ENCODE data around the gene RELCH.
A peak's percentile ranks its signal among the peaks of the same experiment; 100 is the strongest.

The RELCH gene

GRCh38 chr18:62170857-62171256 lies 16.2 kb upstream of the RELCH start:
- no peak for TF ChIP-seq POLR2A (IDR thresholded peaks at IDR 0.05; ENCODE audit: low read length)
- TF ChIP-seq GATA1 (IDR thresholded peaks at IDR 0.05; ENCODE audit: low read depth, low read length), result no peak
- no peak for DNase-seq

GRCh38 chr18:62172298-62172697 lies 14.8 kb upstream of the RELCH start:
- TF ChIP-seq POLR2A (IDR thresholded peaks at IDR 0.05; ENCODE audit: low read length) (no peak), GATA1 (IDR thresholded peaks at IDR 0.05; ENCODE audit: low read depth, low read length) (no peak)
- DNase-seq, result no peak

GRCh38 chr18:62175521-62175920 lies 11.5 kb upstream of the RELCH start:
- DNase-seq, result no peak
- TF ChIP-seq POLR2A (IDR thresholded peaks at IDR 0.05; ENCODE audit: low read length) (no peak), GATA1 (IDR thresholded peaks at IDR 0.05; ENCODE audit: low read depth, low read length) (no peak)

- DNase-seq, result no peak
- no peak for TF ChIP-seq POLR2A (IDR thresholded peaks at IDR 0.05; ENCODE audit: low read length)
These were observed 9.8 kb upstream of the RELCH start for GRCh38 chr18:62177271-62177670.

GRCh38 chr18:62179213-62179612 lies 7.8 kb upstream of the RELCH start:
- no peak for DNase-seq
- TF ChIP-seq GATA1 (IDR thresholded peaks at IDR 0.05; ENCODE audit: low read depth, low read length) (no peak), POLR2A (IDR thresholded peaks at IDR 0.05; ENCODE audit: low read length) (no peak)

GRCh38 chr18:62182220-62182619 lies 4.8 kb upstream of the RELCH start:
- no peak for DNase-seq
- TF ChIP-seq GATA1 (IDR thresholded peaks at IDR 0.05; ENCODE audit: low read depth, low read length), result no peak
- no peak for TF ChIP-seq POLR2A (IDR thresholded peaks at IDR 0.05; ENCODE audit: low read length)

- peak; percentile 74 to 87 for DNase-seq
- TF ChIP-seq POLR2A (IDR thresholded peaks at IDR 0.05; ENCODE audit: low read length) (no peak), GATA1 (IDR thresholded peaks at IDR 0.05; ENCODE audit: low read depth, low read length) (no peak)
These were observed 3.4 kb upstream of the RELCH start for GRCh38 chr18:62183578-62184195.

- no peak for DNase-seq
These were observed 619 bp upstream of the RELCH start for GRCh38 chr18:62186499-62186773.

GRCh38 chr18:62187543-62188510 lies 772 bp downstream of the RELCH start:
- peak; percentile 74 to 77 for DNase-seq
- TF ChIP-seq POLR2A (IDR thresholded peaks at IDR 0.05; ENCODE audit: low read length) (peak; percentile 53), GATA1 (IDR thresholded peaks at IDR 0.05; ENCODE audit: low read depth, low read length) (no peak)

More at GRCh38 chr18:62186499-62186773, 619 bp upstream of the RELCH start:
- TF ChIP-seq POLR2A (IDR thresholded peaks at IDR 0.05; ENCODE audit: low read length) (no peak), GATA1 (IDR thresholded peaks at IDR 0.05; ENCODE audit: low read depth, low read length) (no peak)

GRCh38 chr18:62189208-62189607 lies 2.2 kb downstream of the RELCH start:
- TF ChIP-seq GATA1 (IDR thresholded peaks at IDR 0.05; ENCODE audit: low read depth, low read length) (no peak), POLR2A (IDR thresholded peaks at IDR 0.05; ENCODE audit: low read length) (no peak)

GRCh38 chr18:62196079-62196478 lies 9.0 kb downstream of the RELCH start:
- DNase-seq, result peak in 1 of 2 experiments; percentile 19
- TF ChIP-seq GATA1 (IDR thresholded peaks at IDR 0.05; ENCODE audit: low read depth, low read length) (no peak), POLR2A (IDR thresholded peaks at IDR 0.05; ENCODE audit: low read length) (no peak)

More at GRCh38 chr18:62189208-62189607, 2.2 kb downstream of the RELCH start:
- peak in 1 of 2 experiments; percentile 25 for DNase-seq

- DNase-seq, result no peak
- TF ChIP-seq POLR2A (IDR thresholded peaks at IDR 0.05; ENCODE audit: low read length), result no peak
These were observed 9.9 kb downstream of the RELCH start for GRCh38 chr18:62196980-62197379.

GRCh38 chr18:62198259-62198658 lies 11.2 kb downstream of the RELCH start:
- TF ChIP-seq GATA1 (IDR thresholded peaks at IDR 0.05; ENCODE audit: low read depth, low read length) (no peak), POLR2A (IDR thresholded peaks at IDR 0.05; ENCODE audit: low read length) (no peak)
- DNase-seq, result peak in 1 of 2 experiments; percentile 23

GRCh38 chr18:62199629-62200028 lies 12.6 kb downstream of the RELCH start:
- DNase-seq, result no peak
- TF ChIP-seq GATA1 (IDR thresholded peaks at IDR 0.05; ENCODE audit: low read depth, low read length) (no peak), POLR2A (IDR thresholded peaks at IDR 0.05; ENCODE audit: low read length) (no peak)

Data from erythroblast (primary cell).